ENCODE data around the gene LYRM1. TPM values are rescaled to one million over a fixed set of nuclear protein-coding genes. Genes with fewer than 3 reads are reported as not detected.
A peak's percentile ranks its signal among the peaks of the same experiment; 100 is the strongest.
"Not testable (repeated sequence)": the region's sequence is repeated elsewhere in the genome, so short reads cannot be mapped to it uniquely, and the experiment has no call there.

The LYRM1 gene
- total RNA-seq, 4 donors from 2014 or later: 30.6 to 67.3 (median 39.4) TPM

DNA sequence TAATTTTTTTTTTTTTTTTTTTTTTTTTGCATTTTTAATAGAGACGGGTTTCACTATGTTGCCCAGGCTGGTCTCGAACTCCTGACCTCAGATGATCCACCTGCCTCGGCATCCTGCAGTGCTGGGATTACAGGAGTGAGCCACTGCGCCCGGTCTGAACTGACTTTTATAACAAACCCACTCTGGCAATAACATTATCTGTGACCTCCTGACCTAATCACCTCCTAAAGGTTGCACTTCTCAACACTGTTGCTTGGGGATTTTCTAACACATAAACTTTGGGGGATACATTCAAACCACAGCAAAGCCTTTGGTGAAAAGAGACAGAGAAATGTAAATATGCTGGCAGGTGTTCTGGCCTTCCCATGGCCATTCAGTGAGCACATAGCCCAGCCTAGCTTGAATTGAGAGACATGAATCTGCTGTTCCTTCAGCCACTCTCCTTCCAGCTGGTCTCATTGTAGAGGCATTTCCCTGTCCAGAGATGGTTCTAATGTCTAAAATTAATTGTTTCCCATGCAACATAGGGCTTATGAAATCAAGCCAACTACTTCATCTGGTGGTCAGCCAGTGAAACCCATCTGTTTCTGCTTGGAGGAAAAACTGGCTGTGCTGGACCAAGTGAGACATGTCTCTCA lies 28.3 kb downstream of the LYRM1 start:
- H3K9me3 ChIP-seq: no peaks in the 10 kb centered on the region
- TF ChIP-seq, protein P1, sequence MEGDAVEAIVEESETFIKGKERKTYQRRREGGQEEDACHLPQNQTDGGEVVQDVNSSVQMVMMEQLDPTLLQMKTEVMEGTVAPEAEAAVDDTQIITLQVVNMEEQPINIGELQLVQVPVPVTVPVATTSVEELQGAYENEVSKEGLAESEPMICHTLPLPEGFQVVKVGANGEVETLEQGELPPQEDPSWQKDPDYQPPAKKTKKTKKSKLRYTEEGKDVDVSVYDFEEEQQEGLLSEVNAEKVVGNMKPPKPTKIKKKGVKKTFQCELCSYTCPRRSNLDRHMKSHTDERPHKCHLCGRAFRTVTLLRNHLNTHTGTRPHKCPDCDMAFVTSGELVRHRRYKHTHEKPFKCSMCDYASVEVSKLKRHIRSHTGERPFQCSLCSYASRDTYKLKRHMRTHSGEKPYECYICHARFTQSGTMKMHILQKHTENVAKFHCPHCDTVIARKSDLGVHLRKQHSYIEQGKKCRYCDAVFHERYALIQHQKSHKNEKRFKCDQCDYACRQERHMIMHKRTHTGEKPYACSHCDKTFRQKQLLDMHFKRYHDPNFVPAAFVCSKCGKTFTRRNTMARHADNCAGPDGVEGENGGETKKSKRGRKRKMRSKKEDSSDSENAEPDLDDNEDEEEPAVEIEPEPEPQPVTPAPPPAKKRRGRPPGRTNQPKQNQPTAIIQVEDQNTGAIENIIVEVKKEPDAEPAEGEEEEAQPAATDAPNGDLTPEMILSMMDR (IDR thresholded peaks at IDR 0.05): no peak
- no peak for TF ChIP-seq EP300 (IDR thresholded peaks at IDR 0.05)
- TF ChIP-seq POLR2A (IDR thresholded peaks at IDR 0.05): no peak
- H3K27me3 ChIP-seq: no peaks in the 10 kb centered on the region
- DNase-seq (ENCODE audit: low spot score in 2 of 2): no peak
- H3K27ac ChIP-seq: peak overlapping the region in 1 of 4 donors; percentile 44
- no peak overlapping the region for H3K4me3 ChIP-seq
- peaks cover 0 to 26% (median 0%) of the 10 kb centered on the region in 3 donors for H3K36me3 ChIP-seq
- 72 to 79% methylated on average over 5 of the region's 5 CpGs for WGBS, 2 donors
- H3K4me1 ChIP-seq: peaks cover 0 to 5% (median 2%) of the 10 kb centered on the region in 4 donors

DNA sequence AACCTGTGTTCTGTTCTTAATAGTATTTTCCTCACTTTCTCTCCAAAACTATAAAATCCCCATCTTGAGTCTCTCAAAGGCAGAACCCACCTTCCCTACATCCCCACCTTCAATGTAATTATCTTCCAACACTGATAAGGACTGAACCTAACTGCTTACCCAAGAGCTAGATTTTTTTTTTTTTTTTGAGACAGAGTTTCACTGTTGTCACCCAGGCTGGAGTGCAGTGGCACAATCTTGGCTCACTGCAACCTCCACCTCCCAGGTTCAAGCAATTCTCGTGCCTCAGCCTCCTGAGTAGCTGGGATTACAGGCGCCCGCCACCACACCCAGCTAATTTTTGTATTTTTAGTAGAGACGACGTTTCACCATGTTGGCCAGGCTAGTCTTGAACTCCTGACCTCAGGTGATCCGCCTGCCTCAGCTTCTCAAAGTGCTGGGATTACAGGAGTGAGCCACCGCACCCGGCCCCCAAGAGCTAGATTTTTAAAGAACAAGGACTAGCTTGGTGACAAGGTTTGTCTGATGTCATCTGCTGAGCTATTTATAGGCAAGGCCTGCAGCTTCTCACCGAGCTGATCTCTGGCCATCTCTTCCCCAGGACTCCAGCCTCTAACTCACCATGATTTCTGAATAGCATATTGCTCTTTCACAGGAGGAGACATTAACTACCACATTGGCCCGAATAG lies 29.2 kb downstream of the LYRM1 start:
- not testable (repeated sequence) for H3K4me1 ChIP-seq; H3K27me3 ChIP-seq; DNase-seq (ENCODE audit: low spot score in 2 of 2); H3K4me3 ChIP-seq; H3K9me3 ChIP-seq
- Histone ChIP-seq H3K27ac (peak overlapping the region in 3 of 4 donors; percentile 7 to 44 (median 38)), H3K36me3 (peaks cover 0 to 17% (median 0%) of the 10 kb centered on the region in 3 donors)
- 67 to 72% methylated on average over 10 of the region's 10 CpGs for WGBS, 2 donors

DNA sequence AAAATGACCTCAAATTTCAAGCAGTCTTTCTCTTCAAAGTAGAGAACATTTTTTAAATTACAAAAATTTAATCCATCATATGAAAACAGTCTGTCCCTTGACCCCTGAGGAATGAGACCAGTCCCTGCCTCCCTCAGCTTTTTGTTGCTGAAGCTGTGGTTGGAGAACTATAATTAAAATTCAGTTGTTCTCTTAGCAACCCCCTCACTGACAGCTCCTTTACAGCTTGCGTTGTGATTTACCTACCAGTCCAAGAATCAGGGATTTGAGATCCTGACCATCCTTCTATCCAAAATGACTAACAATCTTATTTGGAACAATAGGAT lies 29.8 kb downstream of the LYRM1 start:
- H3K4me1 ChIP-seq: peaks cover 0 to 5% (median 2%) of the 10 kb centered on the region in 4 donors
- H3K27ac ChIP-seq: peak overlapping the region in 2 of 4 donors; percentile 38 to 44
- no peak for DNase-seq (ENCODE audit: low spot score in 2 of 2)
- peaks cover 0 to 12% (median 0%) of the 10 kb centered on the region in 3 donors for H3K36me3 ChIP-seq
- TF ChIP-seq EP300 (IDR thresholded peaks at IDR 0.05): no peak
- TF ChIP-seq POLR2A (IDR thresholded peaks at IDR 0.05): no peak
- TF ChIP-seq, protein P1 (IDR thresholded peaks at IDR 0.05): no peak
- no peaks in the 10 kb centered on the region for H3K9me3 ChIP-seq
- WGBS, 2 donors: 65 to 66% methylated on average over 1 of the region's 1 CpG
- H3K4me3 ChIP-seq: no peak overlapping the region
- no peaks in the 10 kb centered on the region for H3K27me3 ChIP-seq

DNA sequence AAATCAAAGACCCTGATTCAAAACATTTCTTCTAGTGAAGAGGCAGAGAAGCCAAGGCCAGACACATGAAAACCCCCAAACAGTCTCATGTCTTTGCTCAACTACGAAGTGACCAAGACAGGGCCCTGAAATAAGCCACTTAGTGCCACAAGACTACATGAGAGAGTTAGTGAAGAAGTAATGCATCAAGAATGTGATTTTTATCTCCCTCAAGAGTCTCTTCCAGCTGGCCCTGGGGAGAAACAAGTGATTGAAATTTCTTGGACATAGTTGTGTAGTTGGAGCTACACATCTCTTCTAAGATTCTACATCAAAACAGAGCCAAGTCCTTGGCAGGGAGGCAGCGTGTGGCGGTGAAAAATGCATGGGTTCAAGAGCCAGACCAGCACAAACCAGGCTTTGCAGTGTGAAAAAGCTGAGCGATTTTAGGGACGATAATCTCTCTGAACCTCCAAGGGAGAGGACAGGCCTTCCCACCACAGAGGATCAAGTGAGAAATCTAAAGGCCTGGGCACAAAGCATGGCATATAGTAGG lies 30.6 kb downstream of the LYRM1 start:
- 82 to 92% methylated on average over 5 of the region's 5 CpGs for WGBS, 2 donors
- H3K27ac ChIP-seq: peak overlapping the region in 1 of 4 donors; percentile 44
- TF ChIP-seq, protein P1 (IDR thresholded peaks at IDR 0.05): no peak
- TF ChIP-seq EP300 (IDR thresholded peaks at IDR 0.05): no peak
- TF ChIP-seq POLR2A (IDR thresholded peaks at IDR 0.05): no peak
- no peak overlapping the region for H3K4me3 ChIP-seq
- no peaks in the 10 kb centered on the region for H3K27me3 ChIP-seq
- no peaks in the 10 kb centered on the region for H3K9me3 ChIP-seq
- no peak for DNase-seq (ENCODE audit: low spot score in 2 of 2)
- peaks cover 0 to 5% (median 0%) of the 10 kb centered on the region in 3 donors for H3K36me3 ChIP-seq
- peaks cover 0 to 5% (median 2%) of the 10 kb centered on the region in 4 donors for H3K4me1 ChIP-seq

DNA sequence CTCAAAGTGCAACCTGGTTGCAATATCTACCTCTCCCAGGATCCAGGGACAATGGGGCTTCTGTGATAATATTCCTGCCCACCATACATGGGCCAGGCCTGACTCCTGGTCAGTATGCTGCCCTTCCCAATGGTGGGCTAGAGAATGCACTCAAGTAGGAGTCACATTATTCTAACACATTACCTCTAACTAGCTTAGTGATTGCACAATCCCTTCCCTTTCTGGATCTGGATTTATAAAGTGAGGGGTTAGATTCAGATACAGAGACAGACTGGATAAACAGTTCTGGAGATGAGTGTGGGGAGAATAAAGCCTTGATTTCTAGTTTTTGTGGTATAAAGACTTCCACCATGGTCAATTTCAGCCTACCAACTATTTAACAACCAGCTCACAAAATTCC lies 33.0 kb downstream of the LYRM1 start:
- no peaks in the 10 kb centered on the region for H3K9me3 ChIP-seq
- H3K4me1 ChIP-seq: peaks cover 0 to 5% (median 2%) of the 10 kb centered on the region in 4 donors
- no peak overlapping the region for H3K27ac ChIP-seq
- no peaks in the 10 kb centered on the region for H3K27me3 ChIP-seq
- H3K36me3 ChIP-seq: no peaks in the 10 kb centered on the region
- no peak for TF ChIP-seq POLR2A (IDR thresholded peaks at IDR 0.05)
- TF ChIP-seq, protein P1 (IDR thresholded peaks at IDR 0.05): no peak
- TF ChIP-seq EP300 (IDR thresholded peaks at IDR 0.05): no peak
- H3K4me3 ChIP-seq: no peak overlapping the region
- DNase-seq (ENCODE audit: low spot score in 2 of 2): no peak

Measured in tibial nerve (tissue), 4 donors.